PC-3 (cell line): ENCODE measurements around the gene TAS1R2.

Source experiments
- CTCF ChIP-seq: fragments of 300-600 bp; sonication (generic); conservative IDR thresholded peaks from 2 replicates; pipeline ENCODE4 v1.5.1; 2017; ENCODE audit warnings: antibody characterized with exemption, low read depth, mild to moderate bottlenecking, low read length
- EZH2 ChIP-seq: fragments of 300-600 bp; sonication (generic); IDR thresholded peaks from one replicate; pipeline ENCODE4 v1.6.1; 2017; ENCODE audit warnings: antibody characterized with exemption, mild to moderate bottlenecking, low read length; ENCODE audit not compliant: unreplicated experiment
- EZH2phosphoT487 ChIP-seq: fragments of 300-600 bp; sonication (generic); IDR thresholded peaks from 2 replicates; pipeline ENCODE4 v1.6.1; 2018; ENCODE audit warnings: mild to moderate bottlenecking, antibody characterized with exemption, low read length, borderline replicate concordance

DNA sequence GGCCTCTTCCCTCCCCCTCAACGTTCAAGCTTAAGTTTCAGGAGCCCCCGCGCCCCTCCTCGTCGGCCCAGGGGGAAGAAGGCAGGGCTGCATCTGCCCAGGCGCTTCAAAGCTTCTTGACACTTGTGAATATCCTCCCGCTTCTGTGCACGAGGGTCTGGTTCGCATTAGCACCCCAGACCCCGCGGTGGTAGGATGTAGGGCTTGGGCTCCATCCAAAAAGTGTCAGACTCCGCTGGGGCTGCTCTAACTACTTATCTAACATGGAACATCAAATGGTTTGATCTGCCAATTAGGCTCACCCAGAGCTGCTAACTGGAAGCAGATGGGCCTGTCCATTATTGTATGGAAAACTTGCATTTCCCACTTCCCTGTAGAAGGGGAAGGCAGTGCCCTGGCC lies 28.9 kb downstream of the TAS1R2 start:
- no peak for TF ChIP-seq CTCF
- no peak for TF ChIP-seq EZH2phosphoT487
- TF ChIP-seq EZH2 = no peak
